Pulmonary artery endothelial cell (primary cell): ENCODE measurements around the gene ECE1. TPM values are rescaled to one million over a fixed set of nuclear protein-coding genes. Genes with fewer than 3 reads are reported as not detected.

Experiments
- DNase-seq: peaks from one replicate; pipeline ENCODE4 v3.0.0-alpha.2; 2011; ENCODE audit warnings: low read depth, low spot score
- total RNA-seq: library from RNA; depleted of rRNA; stranded (reverse); fragments of >200 nt; gene quantifications from 2 replicates; pipeline ENCODE4 v1.2.3, GENCODE V29; 2014

The ECE1 gene
- total RNA-seq, result 371 and 382 TPM in 2 replicates

GRCh38 chr1:21289700-21290545 is at the start of gene ECE1:
Gene ECE1 (minus strand): TSS chr1:21290463. CDS start chr1:21290414, 49 bp downstream.
- no peak for DNase-seq

GRCh38 chr1:21339356-21340229 is 49.3 kb upstream of the ECE1 start:
- no peak for DNase-seq

- no peak for DNase-seq
Measured at GRCh38 chr1:21338573-21339355, 48.5 kb upstream of the ECE1 start.

GRCh38 chr1:21337928-21338572 is 47.8 kb upstream of the ECE1 start:
- DNase-seq, result no peak

GRCh38 chr1:21337454-21337927 is 47.2 kb upstream of the ECE1 start:
- no peak for DNase-seq

- DNase-seq, result no peak
Measured at GRCh38 chr1:21337010-21337437, 46.8 kb upstream of the ECE1 start.

GRCh38 chr1:21335750-21336224 is 45.5 kb upstream of the ECE1 start:
- no peak for DNase-seq

GRCh38 chr1:21335088-21335691 is 44.9 kb upstream of the ECE1 start:
- DNase-seq, result no peak

- no peak for DNase-seq
Measured at GRCh38 chr1:21334214-21335087, 44.2 kb upstream of the ECE1 start.

- no peak for DNase-seq
Measured at GRCh38 chr1:21333824-21334213, 43.6 kb upstream of the ECE1 start.

- DNase-seq, result no peak
Measured at GRCh38 chr1:21332554-21333311, 42.5 kb upstream of the ECE1 start.

GRCh38 chr1:21331752-21332478 is 41.7 kb upstream of the ECE1 start:
- no peak for DNase-seq

- no peak for DNase-seq
Measured at GRCh38 chr1:21330544-21330943, 40.3 kb upstream of the ECE1 start.

- DNase-seq, result no peak
Measured at GRCh38 chr1:21329209-21329844, 39.1 kb upstream of the ECE1 start.

- DNase-seq, result no peak
Measured at GRCh38 chr1:21327566-21328323, 37.5 kb upstream of the ECE1 start.

GRCh38 chr1:21326861-21327344 is 36.6 kb upstream of the ECE1 start:
- no peak for DNase-seq
